Limb (tissue), 2 donors: ENCODE measurements around the gene DNPEP.
A peak's percentile ranks its signal among the peaks of the same experiment; 100 is the strongest.
"Not testable (repeated sequence)": the region's sequence is repeated elsewhere in the genome, so short reads cannot be mapped to it uniquely, and the experiment has no call there.

Source experiments
- DNase-seq, 2 donors: peaks; one replicate each; pipeline ENCODE4 v3.0.0-alpha.2; 2016; ENCODE audit errors: extremely low spot score in 2 of 2

The DNPEP gene

GRCh38 chr2:219419331-219420197, 31.9 kb upstream of the DNPEP start:
- DNase-seq = peak in 1 of 2 donors; percentile 27

- no peak for DNase-seq
These were observed 31.3 kb upstream of the DNPEP start for GRCh38 chr2:219419012-219419324.

- peak; percentile 55 to 80 for DNase-seq
These were observed 30.7 kb upstream of the DNPEP start, which contains the start of gene DES for GRCh38 chr2:219418155-219419011. TSS of gene DES (plus strand) at chr2:219418377. CDS start at chr2:219418463, 86 bp downstream.

- no peak for DNase-seq
These were observed 29.7 kb upstream of the DNPEP start for GRCh38 chr2:219417374-219417773.

GRCh38 chr2:219416938-219417337, 29.2 kb upstream of the DNPEP start:
- no peak for DNase-seq

- DNase-seq = no peak
These were observed 28.5 kb upstream of the DNPEP start for GRCh38 chr2:219416235-219416602.

- DNase-seq = no peak
These were observed 28.0 kb upstream of the DNPEP start for GRCh38 chr2:219415580-219416234.

- no peak for DNase-seq
These were observed 27.1 kb upstream of the DNPEP start for GRCh38 chr2:219414857-219415256.

GRCh38 chr2:219410390-219410789, 22.7 kb upstream of the DNPEP start:
- no peak for DNase-seq

- no peak for DNase-seq
These were observed 21.9 kb upstream of the DNPEP start for GRCh38 chr2:219409619-219410018.

GRCh38 chr2:219408631-219409030, 20.9 kb upstream of the DNPEP start:
- DNase-seq = no peak

- no peak for DNase-seq
These were observed 20.5 kb upstream of the DNPEP start for GRCh38 chr2:219408204-219408603.

GRCh38 chr2:219407343-219407742, 19.6 kb upstream of the DNPEP start:
- DNase-seq = not testable (repeated sequence)

GRCh38 chr2:219406861-219407230, 19.1 kb upstream of the DNPEP start:
- no peak for DNase-seq

GRCh38 chr2:219405958-219406860, 18.5 kb upstream of the DNPEP start:
- DNase-seq = no peak

- peak in 1 of 2 donors; percentile 25 for DNase-seq
These were observed 17.7 kb upstream of the DNPEP start for GRCh38 chr2:219405451-219405850.

GRCh38 chr2:219404954-219405353, 17.2 kb upstream of the DNPEP start:
- DNase-seq = peak in 1 of 2 donors; percentile 61

GRCh38 chr2:219404291-219404910, 16.7 kb upstream of the DNPEP start:
- peak in 1 of 2 donors; percentile 41 for DNase-seq

GRCh38 chr2:219403861-219404260, 16.1 kb upstream of the DNPEP start:
- DNase-seq = peak in 1 of 2 donors; percentile 25
